Pancreas (tissue), 10 donors: ENCODE data around the gene TRIP10. TPM values are rescaled to one million over a fixed set of nuclear protein-coding genes. Genes with fewer than 3 reads are reported as not detected.
"Not testable (repeated sequence)": the region's sequence is repeated elsewhere in the genome, so short reads cannot be mapped to it uniquely, and the experiment has no call there.

Experiments
- ATAC-seq, 4 donors: fragments of 200-7000 bp; cut with Tn5 transposase; one replicate each; pipeline versions ENCODE4 v1.8.0 to v1.9.1; 2020; ENCODE audit warnings: mild to moderate bottlenecking in 4 of 4, moderate library complexity in 4 of 4
- DNase-seq, 6 donors: peaks; one replicate each; pipeline ENCODE4 v3.0.0-alpha.2; 2020
- FAIRE-seq: peaks from 2 replicates; lab custom pipeline; 2012; peaks lifted over from hg19 to GRCh38; lab: Jason Lieb, UNC
- H3K27ac ChIP-seq, 4 donors: fragments of 200-600 bp; sonication (generic); 1 replicate in 3 of 4; 2 replicates in 1 of 4; pipeline versions ENCODE4 v1.5.0 to v1.8.0; 2020
- H3K27me3 ChIP-seq, 4 donors: fragments of 200-600 bp; one replicate each; pipeline ENCODE4 v1.8.0; 2021
- H3K36me3 ChIP-seq, 3 donors: fragments of 200-600 bp; sonication (generic) in 1 of 3; one replicate each; pipeline versions ENCODE4 v1.5.0 to v1.8.0; 2020 to 2021
- H3K4me1 ChIP-seq, 3 donors: fragments of 200-600 bp; one replicate each; pipeline ENCODE4 v1.8.0; 2021
- H3K4me3 ChIP-seq, 4 donors: fragments of 200-600 bp; sonication (generic) in 2 of 4; one replicate each; pipeline versions ENCODE4 v1.5.0 to v1.8.0; 2020 to 2021
- H3K9me3 ChIP-seq, 4 donors: fragments of 200-600 bp; one replicate each; pipeline ENCODE4 v1.8.0; 2021
- CTCF ChIP-seq, 4 donors: fragments of 200-600 bp; sonication (generic) in 3 of 4; IDR thresholded peaks; one replicate each; pipeline versions ENCODE4 v1.5.0 to v1.8.0; 2021; ENCODE audit warnings: antibody characterized with exemption in 4 of 4
- WGBS, 2 donors: extraction: QIAGEN DNeasy Blood & Tissue Kit; methylation state at CpG; one replicate each; pipeline ENCODE4 v1.1.7; 2013; 5-methylcytosine and 5-hydroxymethylcytosine counted together
- intact Hi-C, 3 donors: fragments of 100-400 bp; cut with DNase I; formaldehyde crosslinking; loops; one replicate each; pipeline versions ENCODE4 v1.11.1 to v1.14.2; 2022
- polyA plus RNA-seq, 2 donors: library from polyadenylated mRNA; stranded (reverse); fragments of 200-250 nt; gene quantifications; one replicate each; pipeline ENCODE4 v1.2.3, GENCODE V29; 2013
- total RNA-seq, 6 donors: library from RNA; stranded (reverse); fragmentation: NEBNext Ultra II Directional in 4 of 6; extraction: Animal tissue kit (Norgen Biotek cat#: 25700) in 4 of 6; gene quantifications; one replicate each; pipeline versions ENCODE4 v1.2.1 to v1.2.4, GENCODE V29; 2021 to 2023
- donor health status: healthy with polysubstance abuse.
- donor health status: DM: no; HTN: no; CAD: no; lungs with moderate emphysema.
- donor health status: DM: no; HTN: no; CAD: no.
- donor health status: control.
- donor health status: control.
- donor health status: Bipolar disorder and iron deficiency.
- donor health status: DM: yes; HTN: yes; CAD: no.
- donor health status: DM: no; HTN: no; CAD: no.
- donor health status: DM: no; HTN: no; CAD: no.
- donor health status: DM: yes; HTN: yes; CAD: no.

Gene TRIP10
- total and polyA plus RNA-seq, 8 donors = 16.4 to 102 (median 24.8) TPM

- H3K9me3 ChIP-seq = no peaks in the 10 kb centered on the region
- peaks cover 10 to 20% (median 11%) of the 10 kb centered on the region in 3 donors for H3K4me1 ChIP-seq
- no peak for TF ChIP-seq CTCF (IDR thresholded peaks at IDR 0.05)
- WGBS, 2 donors = 80 to 82% methylated on average over 7 of the region's 7 CpGs
- FAIRE-seq (no peak), ATAC-seq (no peak), DNase-seq (no peak)
- no peak overlapping the region for H3K27ac ChIP-seq
- no peaks in the 10 kb centered on the region for H3K27me3 ChIP-seq
- intact Hi-C loops = no loop called here
- no peak overlapping the region for H3K4me3 ChIP-seq
- peaks cover 0 to 20% (median 15%) of the 10 kb centered on the region in 3 donors for H3K36me3 ChIP-seq
Observed at GRCh38 chr19:6743066-6743465, 3.6 kb downstream of the TRIP10 start.

GRCh38 chr19:6743714-6744380, 4.4 kb downstream of the TRIP10 start:
- Histone ChIP-seq H3K36me3 (peaks cover 0 to 24% (median 18%) of the 10 kb centered on the region in 3 donors), H3K27me3 (no peaks in the 10 kb centered on the region), H3K9me3 (no peaks in the 10 kb centered on the region), H3K27ac (peak overlapping the region; percentile 35 to 60 (median 50)), H3K4me3 (no peak overlapping the region), H3K4me1 (peaks cover 3 to 12% (median 3%) of the 10 kb centered on the region in 3 donors)
- FAIRE-seq = no peak
- TF ChIP-seq CTCF (IDR thresholded peaks at IDR 0.05) = no peak
- no peak for DNase-seq
- WGBS, 2 donors = 91 to 94% methylated on average over 15 of the region's 15 CpGs
- ATAC-seq = no peak
- intact Hi-C loops = no loop called here

DNA sequence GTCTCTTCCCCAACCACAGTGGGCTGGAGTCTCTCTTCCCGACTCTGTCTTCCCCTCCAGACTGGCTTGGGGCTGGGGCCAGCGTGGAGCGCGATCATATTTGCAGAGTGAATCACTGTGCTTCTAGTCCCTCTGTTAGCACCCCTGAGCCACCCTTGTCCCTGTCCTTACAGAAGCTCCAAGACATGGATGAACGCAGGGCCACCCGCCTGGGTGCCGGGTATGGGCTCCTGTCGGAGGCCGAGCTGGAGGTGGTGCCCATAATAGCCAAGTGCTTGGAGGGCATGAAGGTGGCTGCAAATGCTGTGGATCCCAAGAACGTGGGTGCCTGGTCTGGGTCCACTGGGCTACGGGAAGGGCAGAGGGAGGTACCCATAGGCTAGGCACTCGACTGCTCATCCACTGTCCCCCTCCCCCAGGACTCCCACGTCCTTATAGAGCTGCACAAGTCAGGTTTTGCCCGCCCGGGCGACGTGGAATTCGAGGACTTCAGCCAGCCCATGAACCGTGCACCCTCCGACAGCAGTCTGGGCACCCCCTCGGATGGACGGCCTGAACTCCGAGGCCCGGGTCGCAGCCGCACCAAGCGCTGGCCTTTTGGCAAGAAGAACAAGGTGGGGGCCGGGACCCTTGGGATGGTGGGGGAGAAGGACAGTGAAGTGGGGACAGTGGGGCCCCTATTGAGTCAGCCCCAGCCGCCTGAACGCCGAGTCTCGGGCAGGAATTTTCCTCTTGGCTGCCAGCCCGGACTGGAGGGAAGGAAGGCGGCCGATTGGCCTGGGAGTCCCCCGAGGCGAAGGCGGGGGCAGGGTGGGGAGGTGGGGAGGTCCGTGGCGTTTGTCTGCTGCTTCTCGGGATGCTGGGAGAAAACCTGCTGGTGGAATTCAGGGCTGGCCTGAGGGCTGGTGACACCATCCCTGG, 5.2 kb downstream of the TRIP10 start:
- H3K9me3 ChIP-seq = no peaks in the 10 kb centered on the region
- peak; percentile 53 to 71 (median 62) for ATAC-seq
- 49 to 61% methylated on average over 41 of the region's 41 CpGs for WGBS, 2 donors
- peaks cover 0 to 30% (median 18%) of the 10 kb centered on the region in 3 donors for H3K36me3 ChIP-seq
- peak overlapping the region; percentile 35 to 60 (median 50) for H3K27ac ChIP-seq
- no peaks in the 10 kb centered on the region for H3K27me3 ChIP-seq
- no peak overlapping the region for H3K4me3 ChIP-seq
- no peak for TF ChIP-seq CTCF (IDR thresholded peaks at IDR 0.05)
- intact Hi-C loops = no loop called here
- peak; percentile 71 to 82 (median 78) for DNase-seq
- peaks cover 0 to 9% (median 0%) of the 10 kb centered on the region in 3 donors for H3K4me1 ChIP-seq
- no peak for FAIRE-seq

DNA sequence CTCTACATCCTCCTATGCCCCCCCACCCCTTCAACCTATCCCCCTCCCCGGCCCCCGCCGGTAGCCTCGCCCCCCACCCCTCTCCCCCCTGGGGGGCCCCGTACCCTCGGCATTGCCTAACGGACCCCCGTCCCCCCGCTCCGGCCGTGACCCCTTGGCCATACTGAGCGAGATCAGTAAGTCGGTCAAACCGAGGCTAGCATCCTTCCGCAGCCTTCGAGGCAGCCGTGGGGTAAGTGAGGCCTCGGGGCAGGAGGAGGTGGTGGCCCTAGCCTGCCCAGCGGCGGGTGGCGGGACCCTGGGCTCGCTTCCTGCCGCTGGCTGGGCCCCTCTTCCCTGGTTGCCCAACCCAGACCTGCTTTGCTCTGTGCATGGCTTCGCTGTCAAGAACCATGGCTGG, 6.5 kb downstream of the TRIP10 start:
- Histone ChIP-seq H3K27ac (no peak overlapping the region), H3K27me3 (no peaks in the 10 kb centered on the region), H3K36me3 (peaks cover 0 to 42% (median 18%) of the 10 kb centered on the region in 3 donors), H3K9me3 (no peaks in the 10 kb centered on the region), H3K4me3 (no peak overlapping the region), H3K4me1 (peaks cover 0 to 9% (median 0%) of the 10 kb centered on the region in 3 donors)
- DNase-seq (peak in 2 of 6 donors; percentile 56 to 58), FAIRE-seq (no peak), ATAC-seq (no peak)
- intact Hi-C loops = no loop called here
- WGBS, 2 donors = 89 to 90% methylated on average over 23 to 24 of the region's 24 CpGs
- TF ChIP-seq CTCF (IDR thresholded peaks at IDR 0.05) = no peak

GRCh38 chr19:6748543-6748942, 9.1 kb downstream of the TRIP10 start:
- intact Hi-C loops, H3K27me3 ChIP-seq, H3K9me3 ChIP-seq, FAIRE-seq, H3K27ac ChIP-seq, H3K4me3 ChIP-seq, ATAC-seq, DNase-seq, H3K4me1 ChIP-seq: not testable (repeated sequence)
- H3K36me3 ChIP-seq = peaks cover 0 to 43% (median 22%) of the 10 kb centered on the region in 3 donors
- WGBS, 2 donors = 86 to 87% methylated on average over 10 of the region's 10 CpGs
